Loucy (cell line): ENCODE results near the gene BMF.

Source experiments
- CTCF ChIP-seq: fragments of 200-600 bp; sonication (generic); conservative IDR thresholded peaks from 2 replicates; pipeline ENCODE4 v1.5.1; 2014; ENCODE audit warnings: mild to moderate bottlenecking, antibody characterized with exemption, low read length
- EZH2phosphoT487 ChIP-seq: fragments of 200-600 bp; IDR thresholded peaks from 2 replicates; pipeline ENCODE4 v1.6.1; 2018; ENCODE audit warnings: antibody characterized with exemption, mild to moderate bottlenecking, moderate library complexity, borderline replicate concordance

- TF ChIP-seq CTCF = no peak
- no peak for TF ChIP-seq EZH2phosphoT487
Measured at GRCh38 chr15:40046721-40047414, 61.8 kb downstream of the BMF start.
